Stimulated activated CD8-positive, alpha-beta memory T cell treated with anti-CD3 and anti-CD28 coated beads, Interleukin-12 subunit alpha, Interleukin-12 subunit beta, amount 100 ng/mL, for 1 hour (primary cell): ENCODE results near the gene ZFAND3.
"Not testable (repeated sequence)": the region's sequence is repeated elsewhere in the genome, so short reads cannot be mapped to it uniquely, and the experiment has no call there.

ENCODE experiments used
- DNase-seq: peaks from one replicate; pipeline ENCODE4 v3.0.0-alpha.2; 2020; ENCODE audit warnings: low read depth

The ZFAND3 gene

DNA sequence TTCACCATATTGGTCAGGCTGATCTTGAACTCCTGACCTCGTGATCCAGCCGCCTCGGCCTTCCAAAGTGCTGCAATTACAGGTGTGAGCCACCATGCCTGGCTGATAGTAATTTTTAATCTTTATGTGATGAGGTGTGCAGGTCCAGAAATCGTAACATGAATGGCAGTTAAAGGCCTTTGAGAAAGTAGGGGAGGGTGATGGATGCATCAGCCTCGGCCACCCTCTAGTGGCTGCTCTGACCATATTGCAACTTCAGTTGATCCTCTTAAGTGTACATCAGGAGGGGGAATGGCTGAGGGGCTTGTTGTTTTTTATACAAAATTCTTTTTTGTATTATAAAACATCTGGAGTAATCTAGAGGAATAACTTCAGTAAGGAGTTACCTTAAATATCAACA, 193.0 kb downstream of the ZFAND3 start:
- DNase-seq, result no peak

DNA sequence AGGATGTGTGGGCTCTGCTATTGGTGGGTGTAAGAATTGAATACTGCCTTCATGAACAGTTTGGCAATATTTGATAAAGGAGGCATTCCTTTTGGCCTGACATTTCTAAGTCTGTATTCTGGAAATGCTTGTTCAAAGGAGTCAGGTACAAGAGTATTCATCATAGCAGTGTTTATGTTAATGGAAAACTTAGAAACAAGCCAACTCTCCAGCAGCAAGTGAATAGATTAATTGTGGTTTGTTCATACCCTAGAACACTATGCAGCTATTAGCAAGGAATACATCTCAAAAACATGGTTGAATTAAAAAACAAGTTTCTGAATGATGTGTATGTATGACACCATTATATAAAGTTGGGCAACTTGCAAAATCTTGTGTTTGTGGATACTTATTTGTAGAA, 195.8 kb downstream of the ZFAND3 start:
- DNase-seq, result no peak

- DNase-seq, result no peak
These were observed 197.3 kb downstream of the ZFAND3 start for GRCh38 chr6:38016824-38017223.

DNA sequence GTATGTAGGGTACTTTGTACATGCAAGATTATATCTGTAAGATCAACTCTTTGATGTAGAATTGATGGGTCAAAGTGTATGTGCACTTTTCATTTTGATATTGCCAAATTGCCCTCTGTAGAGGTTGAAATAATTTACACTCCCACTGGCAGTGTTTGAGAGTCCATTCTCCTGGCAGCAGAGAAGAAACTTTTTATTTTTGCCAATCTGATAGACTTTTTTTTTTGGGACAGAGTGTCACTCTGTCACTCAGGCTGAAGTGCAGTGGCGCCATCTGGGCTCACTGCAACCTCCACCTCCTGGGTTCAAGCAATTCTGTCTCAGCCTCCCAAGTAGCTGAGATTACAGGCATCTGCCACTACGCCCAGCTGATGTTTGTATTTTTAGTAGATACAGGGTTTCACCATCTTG, 199.2 kb downstream of the ZFAND3 start:
- no peak for DNase-seq

- DNase-seq, result no peak
These were observed 201.1 kb downstream of the ZFAND3 start for GRCh38 chr6:38020593-38020992.

GRCh38 chr6:38021029-38021428, 201.5 kb downstream of the ZFAND3 start:
- DNase-seq, result no peak

DNA sequence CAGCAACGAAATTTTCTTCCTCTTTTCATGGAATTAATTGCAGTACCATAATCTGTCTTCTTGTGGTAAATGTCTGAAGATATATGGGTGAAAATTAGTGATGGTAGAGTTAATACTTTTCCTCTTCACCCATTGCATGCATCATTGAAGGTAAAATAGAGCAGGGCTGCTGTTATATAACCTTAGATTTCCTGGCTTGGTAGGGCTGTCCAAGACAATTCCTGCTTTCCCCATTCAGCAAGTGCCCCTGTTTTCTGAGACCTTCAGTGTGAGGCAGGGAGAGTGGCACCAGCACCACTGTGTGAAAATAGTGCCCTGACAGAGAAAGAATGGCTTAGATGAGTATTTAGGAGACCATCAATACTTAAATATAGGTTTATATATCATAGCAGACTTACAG, 202.0 kb downstream of the ZFAND3 start:
- DNase-seq, result no peak

DNA sequence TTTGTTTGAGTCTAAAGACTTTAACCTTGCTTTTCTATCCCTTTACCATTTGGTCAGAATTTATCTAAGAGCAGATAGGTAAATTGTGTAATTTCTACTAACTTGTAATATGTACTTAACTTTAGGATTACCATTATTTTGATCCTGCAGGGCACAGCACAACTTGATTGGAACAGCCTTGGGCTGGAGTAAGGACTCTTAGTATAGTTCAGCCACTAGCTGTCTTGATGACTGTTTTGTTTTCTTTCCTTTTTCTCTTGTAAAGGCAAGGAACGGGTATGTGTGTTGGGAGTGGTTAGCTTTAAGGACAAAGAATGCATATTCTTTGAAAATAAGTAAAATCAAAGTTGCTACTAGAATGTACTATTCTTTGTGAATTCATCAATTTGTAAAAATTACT, 203.2 kb downstream of the ZFAND3 start:
- no peak for DNase-seq

GRCh38 chr6:38024908-38025307, 205.4 kb downstream of the ZFAND3 start:
- DNase-seq, result no peak

DNA sequence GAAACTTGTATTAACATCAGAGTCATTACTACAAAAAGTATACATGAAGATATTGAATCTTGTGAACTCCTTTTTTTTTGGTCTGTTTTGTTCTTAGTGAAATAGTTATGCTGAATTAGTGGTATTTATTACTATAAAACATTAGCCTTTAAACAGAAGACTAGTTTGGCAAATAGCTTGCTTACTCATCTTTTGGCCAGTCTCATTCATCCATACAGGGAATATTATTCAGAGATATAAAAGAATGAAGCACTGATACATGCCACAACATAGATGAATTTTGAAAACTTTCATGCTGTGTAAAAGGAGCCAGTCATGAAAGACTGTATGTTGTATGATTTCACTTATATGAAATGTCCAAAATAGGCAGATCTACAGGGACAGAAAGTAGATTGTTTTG, 205.9 kb downstream of the ZFAND3 start:
- no peak for DNase-seq

- DNase-seq, result no peak
These were observed 208.3 kb downstream of the ZFAND3 start for GRCh38 chr6:38027685-38028373.

DNA sequence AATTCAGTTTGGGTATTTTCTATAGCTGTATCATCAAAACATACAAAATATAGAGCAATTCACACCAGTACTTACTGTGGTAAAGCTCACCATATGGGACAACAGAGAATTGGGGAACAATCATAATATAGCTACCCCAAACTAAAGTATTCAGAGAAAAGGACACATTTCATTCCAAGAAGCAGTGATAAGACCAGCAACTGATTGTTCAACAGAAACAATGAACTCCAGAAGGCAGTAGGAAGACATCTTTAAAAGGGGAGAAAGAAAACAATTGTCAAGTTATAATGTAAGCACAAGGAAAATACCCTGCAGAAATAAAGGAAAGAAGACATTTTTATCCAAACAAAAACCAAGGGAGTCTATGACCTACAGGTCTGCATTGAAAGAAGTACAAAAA, 210.9 kb downstream of the ZFAND3 start:
- no peak for DNase-seq

DNA sequence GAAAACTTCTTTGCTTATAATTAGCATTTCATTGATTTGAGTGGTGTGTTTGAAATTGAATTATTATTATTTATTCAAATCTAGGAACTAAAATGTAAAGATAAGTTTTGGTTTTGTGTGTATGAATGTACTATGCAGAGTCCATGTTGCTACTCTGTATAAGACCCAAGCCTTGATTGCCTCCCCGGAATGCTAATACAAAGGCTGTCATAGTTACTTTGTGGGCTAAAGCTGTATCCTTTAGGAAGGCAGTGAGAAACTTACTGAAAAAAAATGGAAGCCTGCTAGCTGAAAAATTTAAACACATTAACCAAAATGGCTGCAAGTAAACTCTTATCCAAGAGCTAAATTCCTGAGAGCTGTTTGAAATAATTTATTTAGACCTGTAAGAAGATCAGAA, 213.3 kb downstream of the ZFAND3 start:
- no peak for DNase-seq

GRCh38 chr6:38033442-38033982, 214.0 kb downstream of the ZFAND3 start:
- no peak for DNase-seq

DNA sequence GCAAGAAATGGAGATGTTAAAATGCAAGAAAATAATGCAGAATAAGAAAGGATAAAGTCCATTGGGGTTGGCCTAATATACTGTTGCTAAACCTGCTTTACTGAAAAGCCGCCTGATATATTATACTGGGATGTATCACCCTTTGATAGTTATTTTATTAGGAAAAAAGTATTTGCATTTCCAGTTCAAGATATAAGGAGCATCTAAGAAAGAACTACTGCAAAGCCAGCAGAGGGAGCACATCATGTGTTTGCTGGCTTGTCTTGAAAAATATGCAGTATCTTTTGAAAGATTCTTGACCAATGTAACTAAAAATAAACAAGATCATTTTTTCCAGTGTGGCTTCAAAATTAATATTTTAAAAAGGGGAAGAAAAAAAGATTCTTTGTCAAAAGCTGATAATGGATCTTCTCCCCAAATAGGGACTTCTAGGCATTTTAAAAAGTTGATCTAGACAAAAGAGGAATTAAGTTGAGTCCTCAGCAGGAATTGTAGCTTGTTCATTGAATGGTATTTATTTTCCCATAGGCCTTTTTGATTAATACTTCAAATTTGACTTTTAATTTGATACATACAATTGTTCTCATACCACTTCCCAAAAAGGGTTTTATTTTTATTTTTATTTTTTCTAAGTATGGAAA, 214.9 kb downstream of the ZFAND3 start:
- no peak for DNase-seq

DNA sequence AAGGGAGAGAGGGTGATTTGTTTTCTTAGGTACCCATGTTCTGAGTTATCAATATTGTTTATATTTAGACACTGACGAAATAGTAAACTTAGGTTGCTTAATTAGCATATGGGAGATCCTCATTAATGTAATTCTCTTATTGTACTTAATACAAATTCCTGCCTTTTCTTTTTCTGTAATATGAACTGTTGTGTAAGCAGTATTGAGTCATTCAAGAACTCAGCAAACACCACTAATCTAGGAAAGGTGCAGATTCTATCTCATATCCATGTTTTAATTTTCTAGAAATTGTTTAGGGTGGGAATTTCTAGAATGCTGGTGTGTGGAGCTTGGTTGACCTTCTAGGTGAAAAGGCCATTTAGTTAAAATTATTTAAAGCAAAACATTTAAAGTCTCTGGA, 216.0 kb downstream of the ZFAND3 start:
- DNase-seq, result no peak

DNA sequence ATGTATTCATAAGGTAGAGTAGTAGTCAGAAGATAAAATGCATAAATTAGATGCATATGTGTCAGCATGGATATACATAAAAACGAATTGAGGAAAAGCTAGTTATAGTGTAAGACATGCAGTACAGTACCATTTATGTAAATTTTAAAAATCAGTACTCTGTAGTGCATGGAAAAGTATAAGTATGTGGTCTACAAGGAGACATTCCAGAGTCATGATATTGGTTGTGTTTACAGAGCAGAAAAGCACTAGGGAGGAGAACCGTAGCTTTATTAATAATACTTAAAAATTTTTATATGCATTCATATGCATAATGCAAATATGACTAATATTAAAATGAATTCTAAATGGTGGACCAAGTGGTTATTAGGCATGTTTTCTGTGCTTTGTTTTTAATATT, 220.0 kb downstream of the ZFAND3 start:
- no peak for DNase-seq

- no peak for DNase-seq
These were observed 220.7 kb downstream of the ZFAND3 start for GRCh38 chr6:38040254-38040653.

- no peak for DNase-seq
These were observed 223.8 kb downstream of the ZFAND3 start for GRCh38 chr6:38043259-38043753.

DNA sequence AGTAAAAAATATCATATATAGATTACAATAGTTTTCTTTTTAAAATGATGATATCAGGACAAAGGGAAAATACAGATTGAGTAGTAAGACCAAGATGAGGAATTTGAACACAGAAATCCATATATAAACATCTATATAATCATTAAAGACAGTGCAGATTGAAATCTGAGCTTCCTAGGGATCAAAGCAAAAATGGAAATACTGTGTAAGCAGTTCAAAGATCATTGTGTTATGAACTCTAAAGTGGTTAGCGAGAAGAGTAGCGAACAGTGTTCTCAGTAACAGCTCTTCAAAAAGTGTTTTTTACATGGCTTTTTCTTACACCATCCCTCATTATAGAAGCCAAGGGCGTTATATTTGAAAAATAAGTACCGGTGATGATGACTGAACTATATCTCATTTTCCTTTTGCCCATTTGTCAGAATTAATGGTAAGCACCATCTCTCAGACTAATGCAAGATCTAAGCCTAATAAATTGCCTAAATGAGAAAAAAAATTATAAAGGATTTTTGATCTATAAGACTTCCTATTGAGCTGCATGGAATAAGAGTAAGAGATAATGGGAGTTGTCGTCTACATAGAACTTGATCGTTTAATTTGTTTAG, 226.3 kb downstream of the ZFAND3 start:
- no peak for DNase-seq

GRCh38 chr6:38047562-38047961, 228.0 kb downstream of the ZFAND3 start:
- DNase-seq, result no peak

GRCh38 chr6:38049861-38050397, 230.4 kb downstream of the ZFAND3 start:
- not testable (repeated sequence) for DNase-seq
